ENCODE data around the gene CEP63. TPM values are rescaled to one million over a fixed set of nuclear protein-coding genes. Genes with fewer than 3 reads are reported as not detected.

The CEP63 gene
- total and polyA plus RNA-seq, 2 of the 8 experiments (the other 6 are each of a cell fraction or from before 2014, with no cell fraction given) = 5.3 to 18.2 TPM

- Histone ChIP-seq H2BK120ac (replicated peaks; ENCODE audit: low read depth, low read length) (no peak overlapping the region), H3K9ac (replicated peaks in 1 of 4; ENCODE audit: extremely low read depth in 1 of 4, low read depth in 3 of 4, low read length in 3 of 4) (no peak overlapping the region), H4K20me1 (replicated peaks in 1 of 2; ENCODE audit: control insufficient read depth in 1 of 2, insufficient read depth in 2 of 2, low read length in 2 of 2) (no peaks in the 10 kb centered on the region), H3K79me1 (ENCODE audit: low read depth, low read length) (no peaks in the 10 kb centered on the region), H4K8ac (ENCODE audit: extremely low read depth, insufficient read depth, low read length) (no peak overlapping the region), H3K14ac (ENCODE audit: insufficient read length) (no peak overlapping the region), H3K4ac (replicated peaks; ENCODE audit: insufficient read length, low read depth, low read length) (no peak overlapping the region), H2AK5ac (ENCODE audit: low read depth, low read length) (no peak overlapping the region), H3K56ac (replicated peaks; ENCODE audit: insufficient read length, low read depth, low read length) (no peak overlapping the region), H3K79me2 (ENCODE audit: control insufficient read depth in 1 of 2, insufficient read depth in 2 of 2, low read length in 2 of 2) (no peaks in the 10 kb centered on the region), H2BK15ac (ENCODE audit: low read length) (no peak overlapping the region), H3K36me3 (ENCODE audit: control insufficient read depth in 2 of 4, insufficient read depth in 4 of 4, low read length in 3 of 4) (no peaks in the 10 kb centered on the region), H3K27ac (ENCODE audit: low read depth, low read length) (no peak overlapping the region), H3K27me3 (replicated peaks in 1 of 4; ENCODE audit: control insufficient read depth in 3 of 4, extremely low read depth in 1 of 4, insufficient read depth in 3 of 4, low read length in 3 of 4) (peaks cover 0 to 4% (median 0%) of the 10 kb centered on the region in 4 experiments; a peak in 2 of 7 replicates), H3K18ac (ENCODE audit: extremely low read depth, low read length) (no peak overlapping the region), H3K9me3 (ENCODE audit: insufficient read depth in 2 of 2, low read depth in 1 of 2, low read length in 1 of 2) (no peaks in the 10 kb centered on the region), H4K5ac (ENCODE audit: insufficient read length, low read depth, low read length) (no peak overlapping the region), H2BK12ac (ENCODE audit: low read depth, low read length) (no peak overlapping the region), H3K4me3 (ENCODE audit: extremely low read depth in 1 of 4, insufficient read depth in 2 of 4, low read depth in 3 of 4, low read length in 4 of 4) (no peak overlapping the region), H3K23ac (ENCODE audit: insufficient read length) (no peak overlapping the region), H3K4me1 (replicated peaks in 1 of 4; ENCODE audit: control insufficient read depth in 3 of 4, insufficient read depth in 4 of 4, low read length in 3 of 4) (peaks cover 0 to 3% (median 2%) of the 10 kb centered on the region in 4 experiments; a peak in 4 of 7 replicates), H2BK20ac (ENCODE audit: low read length) (no peak overlapping the region), H3K23me2 (ENCODE audit: low read depth, low read length) (no peaks in the 10 kb centered on the region), H4K91ac (replicated peaks; ENCODE audit: insufficient read length, low read length) (no peak overlapping the region), H3K4me2 (ENCODE audit: insufficient read depth in 1 of 2, low read depth in 2 of 2, low read length in 2 of 2) (no peak overlapping the region), H2BK5ac (ENCODE audit: low read depth, low read length) (no peak overlapping the region), H2AFZ (ENCODE audit: low read length) (no peak overlapping the region)
- no peak for FAIRE-seq
- POLR2A ChIA-PET (ENCODE audit: partially characterized antibody) = interaction anchor here (1.5 to 9.2 kb wide), 3 partner anchors 16 to 81 kb away, joined by 5 to 94 read pairs (median 8); partner anchors contain the start of gene AMOTL2
- no peak for TF ChIP-seq POU5F1 (IDR thresholded peaks at IDR 0.05; ENCODE audit: low read depth, low read length)
- TF ChIP-seq BCL11A (IDR thresholded peaks at IDR 0.05; ENCODE audit: low read depth in 2 of 2, low read length in 2 of 2) = no peak
- no peak for TF ChIP-seq CHD1 (IDR thresholded peaks at IDR 0.05; ENCODE audit: low read depth, low read length)
- TF ChIP-seq FOSL1 (IDR thresholded peaks at IDR 0.05; ENCODE audit: insufficient read depth, low read depth, low read length) = no peak
- TF ChIP-seq ASH2L (IDR thresholded peaks at IDR 0.05; ENCODE audit: low read length) = no peak
- TF ChIP-seq ATF3 (IDR thresholded peaks at IDR 0.05; ENCODE audit: insufficient read depth, low read depth, low read length) = no peak
- no peak for TF ChIP-seq HDAC2 (IDR thresholded peaks at IDR 0.05; ENCODE audit: borderline replicate concordance in 1 of 2, low read depth in 2 of 2, low read length in 2 of 2)
- TF ChIP-seq YY1 (IDR thresholded peaks at IDR 0.05; ENCODE audit: low read depth, low read length) = no peak
- CTCF ChIA-PET (ENCODE audit: partially characterized antibody) = interaction anchor here (0.7 to 2.9 kb wide), 37 partner anchors 8 to 237 kb away, joined by 3 to 26 read pairs (median 5); no protein-coding TSS in a partner anchor
- WGBS, 2 experiments (ENCODE audit: extremely low coverage in 1 of 2, insufficient coverage in 1 of 2, insufficient read length in 1 of 2, insufficient replicate concordance in 2 of 2, low coverage in 1 of 2, low lambda C conversion rate in 2 of 2, missing lambda C conversion rate in 1 of 2) = 93% methylated on average over 5 of the region's 5 CpGs; no CpG with 5 or more reads in 1 of the 2 experiments
- no peak for DNase-seq (ENCODE audit: low read depth in 1 of 2, low spot score in 2 of 2)
These were observed 37.2 kb upstream of the CEP63 start for GRCh38 chr3:134448664-134449063.

Measured in H1 (cell line).